HCT116 (cell line): Measurements from ENCODE around the gene COG6. TPM values are rescaled to one million over a fixed set of nuclear protein-coding genes. Genes with fewer than 3 reads are reported as not detected.

ENCODE experiments used
- ATAC-seq: fragments of 200-7000 bp; cut with Tn5 transposase; 2 replicates; pipeline ENCODE4 v1.9.1; 2020; ENCODE audit warnings: mild to moderate bottlenecking, moderate library complexity
- BruUV-seq: library from RNA; stranded (reverse); fragments of 400-500 nt; replicated peaks from 2 replicates; lab custom pipeline; 2021; lab: Mats Ljungman, UMichigan
- CTCF ChIA-PET: fragments of 300-600 bp; sonication (Branson Sonifier 250); formaldehyde crosslinking; loops from one replicate; lab custom pipeline; 2021; ENCODE audit warnings: antibody characterized with exemption; lab: Charles Lee
- POLR2A ChIA-PET: fragments of 300-600, 350-600 bp; sonication (Branson Sonifier 250); formaldehyde crosslinking; loops from one replicate; lab custom pipeline; 2021; ENCODE audit warnings: antibody characterized with exemption; lab: Charles Lee
- RAD21 ChIA-PET, 2 experiments: fragments of 300-600 bp; sonication (Branson Sonifier 250); formaldehyde crosslinking; loops; one replicate each; lab custom pipeline; 2023; ENCODE audit warnings: low total read pairs in 2 of 2; ENCODE audit not compliant: uncharacterized antibody in 2 of 2, unreplicated experiment in 2 of 2, low non-redundant PET in 1 of 2; lab: Charles Lee
- DNase-seq: peaks from one replicate; pipeline ENCODE4 v3.0.0-alpha.2; 2010; ENCODE audit warnings: low read depth, low spot score
- H2AFZ ChIP-seq: fragments of 200-600 bp; shearing (Covaris generic), sonication (generic); 2 replicates; pipeline ENCODE4 v1.6.1; 2017; ENCODE audit warnings: low read depth, mixed run types, mixed read lengths, antibody characterized with exemption, low read length; ENCODE audit not compliant: poor library complexity, severe bottlenecking
- H3K27ac ChIP-seq: 2 replicates; pipeline ENCODE4 v1.5.1; 2012; ENCODE audit warnings: low read depth, low read length
- H3K27me3 ChIP-seq: fragments of 200-600 bp; sonication (generic); 2 replicates; pipeline ENCODE4 v1.6.1; 2016; ENCODE audit warnings: mixed run types, low read length, mixed read lengths; ENCODE audit not compliant: insufficient read depth
- H3K36me3 ChIP-seq, 2 experiments: fragments of 200-500 bp in 1 of 2; fragments of 200-600 bp in 1 of 2; sonication (Bioruptor generic) in 1 of 2; sonication (generic) in 1 of 2; 2 replicates each; pipeline versions ENCODE4 v1.5.1 to v1.6.1; 2014 to 2016; ENCODE audit warnings: low read length in 2 of 2, inconsistent platforms in 1 of 2, mixed read lengths in 1 of 2, mixed run types in 1 of 2; ENCODE audit not compliant: insufficient read depth in 2 of 2, control insufficient read depth in 1 of 2
- H3K4me1 ChIP-seq, 2 experiments: fragments of 200-600 bp in 1 of 2; sonication (generic) in 1 of 2; 2 replicates each; pipeline versions ENCODE4 v1.5.1 to v1.6.1; 2012 to 2017; ENCODE audit warnings: low read length in 2 of 2, inconsistent platforms in 1 of 2, mild to moderate bottlenecking in 1 of 2, mixed read lengths in 1 of 2, mixed run types in 1 of 2, moderate library complexity in 1 of 2; ENCODE audit not compliant: insufficient read depth in 2 of 2, control insufficient read depth in 1 of 2
- H3K4me2 ChIP-seq: fragments of 200-600 bp; sonication (generic); 2 replicates; pipeline ENCODE4 v1.6.1; 2017; ENCODE audit warnings: mixed run types, low read length, mixed read lengths
- H3K4me3 ChIP-seq, 2 experiments: fragments of 200-600 bp in 1 of 2; sonication (generic) in 1 of 2; replicated peaks in 1 of 2; 2 replicates each; pipeline ENCODE4 v1.5.1; 2011 to 2016; ENCODE audit warnings: low read length in 2 of 2, control low read depth in 1 of 2, low read depth in 1 of 2, mild to moderate bottlenecking in 1 of 2, mixed read lengths in 1 of 2, mixed run types in 1 of 2
- H3K79me2 ChIP-seq: fragments of 200-600 bp; sonication (generic); 2 replicates; pipeline ENCODE4 v1.6.1; 2017; ENCODE audit warnings: mild to moderate bottlenecking, mixed run types, low read length, moderate library complexity, mixed read lengths; ENCODE audit not compliant: insufficient read depth
- H3K9ac ChIP-seq: fragments of 200-600 bp; sonication (generic); 2 replicates; pipeline ENCODE4 v1.6.1; 2016; ENCODE audit warnings: low read length, mixed read lengths
- H3K9me2 ChIP-seq: fragments of 200-600 bp; sonication (generic), shearing (Covaris generic); 2 replicates; pipeline ENCODE4 v1.6.1; 2017; ENCODE audit warnings: mixed run types, mild to moderate bottlenecking, moderate library complexity; ENCODE audit not compliant: insufficient read depth
- H3K9me3 ChIP-seq, 2 experiments: fragments of 200-500 bp in 1 of 2; fragments of 200-600 bp in 1 of 2; sonication (Bioruptor generic) in 1 of 2; sonication (generic) in 1 of 2; 2 replicates each; pipeline ENCODE4 v1.6.1; 2014 to 2017; ENCODE audit warnings: low read length in 2 of 2, mixed read lengths in 2 of 2, inconsistent platforms in 1 of 2, low read depth in 1 of 2, mild to moderate bottlenecking in 1 of 2, mixed run types in 1 of 2, moderate library complexity in 1 of 2; ENCODE audit not compliant: control insufficient read depth in 1 of 2, insufficient read depth in 1 of 2
- H4K20me1 ChIP-seq: fragments of 200-600 bp; sonication (generic), shearing (Covaris generic); 2 replicates; pipeline ENCODE4 v1.6.1; 2017; ENCODE audit warnings: mixed run types, mild to moderate bottlenecking, moderate library complexity; ENCODE audit not compliant: insufficient read depth
- CBX3 ChIP-seq: IDR thresholded peaks from 2 replicates; pipeline ENCODE4 v1.6.1; 2012; ENCODE audit warnings: low read depth
- CEBPB ChIP-seq: IDR thresholded peaks from 2 replicates; pipeline ENCODE4 v1.6.1; 2012; ENCODE audit warnings: low read depth
- EGR1 ChIP-seq: IDR thresholded peaks from 2 replicates; pipeline ENCODE4 v1.6.1; 2012; ENCODE audit warnings: low read depth
- ELF1 ChIP-seq: IDR thresholded peaks from 2 replicates; pipeline ENCODE4 v1.6.1; 2012; ENCODE audit warnings: low read depth, borderline replicate concordance
- EZH2 ChIP-seq: fragments of 200-600 bp; sonication (generic); IDR thresholded peaks from 2 replicates; pipeline ENCODE4 v1.6.1; 2017; ENCODE audit warnings: antibody characterized with exemption, mixed run types
- EZH2phosphoT487 ChIP-seq: fragments of 200-600 bp; IDR thresholded peaks from 2 replicates; pipeline ENCODE4 v1.6.1; 2018; ENCODE audit warnings: antibody characterized with exemption, borderline replicate concordance
- JUND ChIP-seq: IDR thresholded peaks from 2 replicates; pipeline ENCODE4 v1.6.1; 2012
- POLR2A ChIP-seq: IDR thresholded peaks from 2 replicates; pipeline ENCODE4 v1.7.0; 2011; ENCODE audit warnings: borderline replicate concordance; ENCODE audit not compliant: insufficient read depth, insufficient read length; ENCODE audit errors: extremely low read depth
- POLR2AphosphoS5 ChIP-seq: IDR thresholded peaks from 2 replicates; pipeline ENCODE4 v1.6.1; 2011; ENCODE audit warnings: mild to moderate bottlenecking, low read depth, low read length, moderate library complexity
- RAD21 ChIP-seq: IDR thresholded peaks from 2 replicates; pipeline ENCODE4 v1.6.1; 2012; ENCODE audit warnings: low read depth, mild to moderate bottlenecking
- SIN3A ChIP-seq: IDR thresholded peaks from 2 replicates; pipeline ENCODE4 v1.6.1; 2012; ENCODE audit warnings: low read depth
- SP1 ChIP-seq: IDR thresholded peaks from 2 replicates; pipeline ENCODE4 v1.6.1; 2012; ENCODE audit warnings: low read depth
- SRF ChIP-seq: IDR thresholded peaks from 2 replicates; pipeline ENCODE4 v1.6.1; 2012; ENCODE audit warnings: low read depth
- TCF7L2 ChIP-seq: IDR thresholded peaks from 2 replicates; pipeline ENCODE4 v1.7.0; 2011; ENCODE audit warnings: borderline replicate concordance, inconsistent platforms; ENCODE audit not compliant: insufficient read depth, insufficient read length; ENCODE audit errors: extremely low read depth
- YY1 ChIP-seq: IDR thresholded peaks from 2 replicates; pipeline ENCODE4 v1.6.1; 2011; ENCODE audit warnings: low read length, low read depth, moderate library complexity, mild to moderate bottlenecking; ENCODE audit not compliant: insufficient replicate concordance; ENCODE audit errors: extremely low read depth
- ZNF274 ChIP-seq: fragments of 200-500 bp; sonication (Bioruptor generic); IDR thresholded peaks from 2 replicates; pipeline ENCODE4 v1.6.1; 2014; ENCODE audit warnings: mild to moderate bottlenecking, low read depth, low read length, inconsistent platforms
- intact Hi-C: fragments of 100-400 bp; cut with micrococcal nuclease; formaldehyde crosslinking; loops from 2 replicates; pipeline ENCODE4 v1.10.0; 2022
- total RNA-seq: library from RNA; stranded (reverse); gene quantifications from one replicate; pipeline ENCODE4 v1.2.1, GENCODE V29; 2021; ENCODE audit not compliant: unreplicated experiment
- TF ChIP-seq, protein P1 (sequence below): IDR thresholded peaks from 2 replicates; pipeline ENCODE4 v1.6.1; 2012; ENCODE audit warnings: low read depth
- TF ChIP-seq, protein P2 (sequence below): IDR thresholded peaks from 2 replicates; pipeline ENCODE4 v1.6.1; 2012
- TF ChIP-seq, protein P3 (sequence below): IDR thresholded peaks from 2 replicates; pipeline ENCODE4 v1.6.1; 2012

Gene COG6
- total RNA-seq, 1 experiment from 2014 or later: 33.6 TPM

DNA sequence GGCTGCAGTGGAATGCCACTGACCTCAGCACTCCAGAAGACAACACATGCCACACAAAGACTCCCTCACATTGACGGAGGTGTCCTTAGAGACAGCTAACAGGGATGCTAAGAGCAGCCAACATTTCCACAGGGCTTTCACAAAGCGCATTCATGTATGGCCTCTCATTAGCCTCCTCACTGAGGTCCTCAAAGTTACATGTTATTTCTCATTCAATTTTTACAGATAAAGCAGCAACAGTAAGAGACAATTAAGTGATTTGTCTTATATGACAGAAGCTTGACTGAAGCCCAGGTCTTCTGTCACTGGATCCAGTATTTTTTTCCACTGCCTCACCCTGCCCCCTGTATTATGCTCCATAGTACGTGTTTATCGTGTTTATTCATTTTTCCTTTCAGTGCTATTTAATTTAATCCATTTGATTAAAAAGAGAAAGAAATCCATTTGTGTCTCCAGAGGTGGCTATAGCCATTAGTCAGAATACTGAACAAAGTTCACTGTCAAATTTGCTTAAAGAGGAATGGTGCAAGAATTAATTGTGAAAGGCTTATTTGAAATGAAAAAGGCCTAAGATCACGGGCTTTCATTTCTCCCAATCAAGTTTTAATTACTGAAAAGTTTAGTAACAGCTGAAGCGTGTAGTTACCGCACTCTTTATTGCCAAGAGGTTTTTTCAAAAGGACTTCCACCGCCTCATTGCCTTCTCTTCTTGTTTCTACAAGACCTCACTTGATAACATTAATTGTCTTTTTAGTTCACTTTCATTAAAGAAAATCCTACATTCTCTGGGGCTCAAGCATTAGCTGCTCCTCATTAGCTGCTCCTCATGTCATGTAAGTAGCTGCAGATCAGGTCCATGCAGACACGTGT, 115.0 kb downstream of the COG6 start:
- Histone ChIP-seq H3K79me2 (no peaks in the 10 kb centered on the region), H3K9me2 (no peaks in the 10 kb centered on the region), H3K9ac (no peak overlapping the region), H4K20me1 (no peaks in the 10 kb centered on the region), H2AFZ (no peak overlapping the region), H3K4me3 (no peak overlapping the region), H3K27me3 (no peaks in the 10 kb centered on the region), H3K27ac (no peak overlapping the region), H3K4me1 (no peaks in the 10 kb centered on the region), H3K4me2 (no peak overlapping the region), H3K9me3 (no peaks in the 10 kb centered on the region), H3K36me3 (no peaks in the 10 kb centered on the region)
- ATAC-seq (no peak), DNase-seq (no peak)
- BruUV-seq: no TSS peak
- ChIA-PET POLR2A (no interaction called here), CTCF (no interaction called here), RAD21 (no interaction called here)
- intact Hi-C loops: no loop called here
- TF ChIP-seq EZH2phosphoT487: no peak
- no peak for TF ChIP-seq SIN3A
- TF ChIP-seq ZNF274: no peak
- no peak for TF ChIP-seq EGR1
- no peak for TF ChIP-seq ELF1
- TF ChIP-seq SRF: no peak
- TF ChIP-seq YY1: no peak
- TF ChIP-seq SP1: no peak
- TF ChIP-seq, protein P1, sequence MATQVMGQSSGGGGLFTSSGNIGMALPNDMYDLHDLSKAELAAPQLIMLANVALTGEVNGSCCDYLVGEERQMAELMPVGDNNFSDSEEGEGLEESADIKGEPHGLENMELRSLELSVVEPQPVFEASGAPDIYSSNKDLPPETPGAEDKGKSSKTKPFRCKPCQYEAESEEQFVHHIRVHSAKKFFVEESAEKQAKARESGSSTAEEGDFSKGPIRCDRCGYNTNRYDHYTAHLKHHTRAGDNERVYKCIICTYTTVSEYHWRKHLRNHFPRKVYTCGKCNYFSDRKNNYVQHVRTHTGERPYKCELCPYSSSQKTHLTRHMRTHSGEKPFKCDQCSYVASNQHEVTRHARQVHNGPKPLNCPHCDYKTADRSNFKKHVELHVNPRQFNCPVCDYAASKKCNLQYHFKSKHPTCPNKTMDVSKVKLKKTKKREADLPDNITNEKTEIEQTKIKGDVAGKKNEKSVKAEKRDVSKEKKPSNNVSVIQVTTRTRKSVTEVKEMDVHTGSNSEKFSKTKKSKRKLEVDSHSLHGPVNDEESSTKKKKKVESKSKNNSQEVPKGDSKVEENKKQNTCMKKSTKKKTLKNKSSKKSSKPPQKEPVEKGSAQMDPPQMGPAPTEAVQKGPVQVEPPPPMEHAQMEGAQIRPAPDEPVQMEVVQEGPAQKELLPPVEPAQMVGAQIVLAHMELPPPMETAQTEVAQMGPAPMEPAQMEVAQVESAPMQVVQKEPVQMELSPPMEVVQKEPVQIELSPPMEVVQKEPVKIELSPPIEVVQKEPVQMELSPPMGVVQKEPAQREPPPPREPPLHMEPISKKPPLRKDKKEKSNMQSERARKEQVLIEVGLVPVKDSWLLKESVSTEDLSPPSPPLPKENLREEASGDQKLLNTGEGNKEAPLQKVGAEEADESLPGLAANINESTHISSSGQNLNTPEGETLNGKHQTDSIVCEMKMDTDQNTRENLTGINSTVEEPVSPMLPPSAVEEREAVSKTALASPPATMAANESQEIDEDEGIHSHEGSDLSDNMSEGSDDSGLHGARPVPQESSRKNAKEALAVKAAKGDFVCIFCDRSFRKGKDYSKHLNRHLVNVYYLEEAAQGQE: no peak
- TF ChIP-seq, protein P2, sequence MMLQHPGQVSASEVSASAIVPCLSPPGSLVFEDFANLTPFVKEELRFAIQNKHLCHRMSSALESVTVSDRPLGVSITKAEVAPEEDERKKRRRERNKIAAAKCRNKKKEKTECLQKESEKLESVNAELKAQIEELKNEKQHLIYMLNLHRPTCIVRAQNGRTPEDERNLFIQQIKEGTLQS: no peak
- TF ChIP-seq POLR2AphosphoS5: no peak
- no peak for TF ChIP-seq JUND
- TF ChIP-seq CBX3: no peak
- TF ChIP-seq RAD21: no peak
- no peak for TF ChIP-seq EZH2
- TF ChIP-seq POLR2A: no peak
- no peak for TF ChIP-seq TCF7L2
- TF ChIP-seq, protein P3, sequence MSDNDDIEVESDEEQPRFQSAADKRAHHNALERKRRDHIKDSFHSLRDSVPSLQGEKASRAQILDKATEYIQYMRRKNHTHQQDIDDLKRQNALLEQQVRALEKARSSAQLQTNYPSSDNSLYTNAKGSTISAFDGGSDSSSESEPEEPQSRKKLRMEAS: no peak
- TF ChIP-seq CEBPB: no peak
